Retina (tissue), 1 donor: Measurements from ENCODE around the gene PDAP1.
A peak's percentile ranks its signal among the peaks of the same experiment; 100 is the strongest.
"Not testable (repeated sequence)": the region's sequence is repeated elsewhere in the genome, so short reads cannot be mapped to it uniquely, and the experiment has no call there.

Experiments
- DNase-seq: peaks from one replicate; pipeline ENCODE4 v3.0.0-alpha.2; 2016

Gene PDAP1

DNA sequence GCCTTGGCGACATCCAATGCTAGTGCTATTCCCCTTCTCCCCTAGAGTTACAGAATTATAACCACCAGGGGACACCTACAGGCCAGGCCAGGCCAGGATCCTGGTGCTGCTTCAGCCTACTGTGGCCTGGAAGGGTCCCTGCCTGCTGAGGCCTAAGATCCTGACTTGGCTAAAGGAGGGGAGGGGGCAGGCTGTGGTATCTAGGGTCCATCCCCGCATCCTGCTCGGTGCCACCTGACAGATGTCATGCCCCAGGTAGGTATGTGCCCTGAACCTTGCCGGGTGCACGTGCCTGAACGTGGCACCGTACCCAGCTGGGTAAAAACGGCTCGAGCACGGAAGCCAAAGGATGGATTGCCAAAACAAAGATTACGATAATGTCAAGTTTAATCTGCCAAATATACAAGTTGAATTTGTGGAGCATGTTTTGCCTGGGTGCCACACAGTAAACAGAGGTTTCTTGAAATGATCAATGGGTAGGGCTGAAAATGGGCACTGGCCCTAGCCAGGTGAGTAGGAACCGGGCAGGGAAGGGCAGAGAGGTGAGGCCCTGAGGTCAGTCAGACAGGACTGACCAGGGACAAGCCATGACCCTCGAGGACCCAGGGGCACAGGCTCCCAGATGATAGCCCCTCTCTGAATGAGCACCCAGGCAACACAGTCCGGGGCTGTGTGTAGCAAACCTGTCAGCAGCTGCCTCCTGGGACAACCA lies 12.6 kb downstream of the PDAP1 start:
- DNase-seq: no peak

- no peak for DNase-seq
Measured at GRCh38 chr7:99394188-99394502, 14.3 kb downstream of the PDAP1 start.

DNA sequence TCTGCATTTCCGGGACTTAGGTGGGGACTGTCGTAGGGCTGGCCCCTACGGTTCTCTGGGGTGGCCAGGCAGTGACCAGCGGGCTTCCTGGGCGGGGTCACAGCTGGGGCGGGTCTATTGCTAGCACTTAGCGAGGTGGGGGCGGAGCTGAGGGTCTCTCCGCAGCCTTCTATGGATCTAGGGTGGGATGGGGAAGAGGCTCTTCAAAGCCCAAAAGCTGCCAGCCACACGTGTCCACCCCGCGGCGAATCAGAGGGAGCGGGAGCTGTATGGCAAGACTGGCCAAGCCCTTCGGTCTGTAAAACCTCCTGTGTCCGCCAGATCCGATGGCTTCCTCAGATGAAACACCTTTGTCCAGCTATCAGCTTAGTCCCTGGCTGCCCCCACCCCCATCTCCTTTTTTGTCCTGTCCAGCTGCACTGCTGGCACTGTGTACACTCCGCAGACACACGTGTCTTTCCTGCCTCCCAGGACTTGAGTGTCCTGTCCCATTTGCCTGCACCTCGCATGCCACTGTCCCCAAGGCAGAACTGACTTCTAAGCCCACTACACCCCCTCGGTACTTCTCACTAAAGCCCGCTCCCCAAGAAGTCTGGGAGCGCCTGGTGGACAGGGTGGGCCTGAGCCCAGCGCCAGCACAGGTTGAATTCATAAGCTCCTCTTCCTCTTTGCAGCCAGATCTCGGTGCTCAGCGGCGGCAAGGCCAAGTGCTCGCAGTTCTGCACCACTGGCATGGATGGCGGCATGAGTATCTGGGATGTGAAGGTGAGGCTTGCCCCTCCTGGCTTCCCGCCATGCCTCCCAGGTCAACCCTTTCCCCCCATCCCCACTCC lies 14.8 kb downstream of the PDAP1 start:
- no peak for DNase-seq

DNA sequence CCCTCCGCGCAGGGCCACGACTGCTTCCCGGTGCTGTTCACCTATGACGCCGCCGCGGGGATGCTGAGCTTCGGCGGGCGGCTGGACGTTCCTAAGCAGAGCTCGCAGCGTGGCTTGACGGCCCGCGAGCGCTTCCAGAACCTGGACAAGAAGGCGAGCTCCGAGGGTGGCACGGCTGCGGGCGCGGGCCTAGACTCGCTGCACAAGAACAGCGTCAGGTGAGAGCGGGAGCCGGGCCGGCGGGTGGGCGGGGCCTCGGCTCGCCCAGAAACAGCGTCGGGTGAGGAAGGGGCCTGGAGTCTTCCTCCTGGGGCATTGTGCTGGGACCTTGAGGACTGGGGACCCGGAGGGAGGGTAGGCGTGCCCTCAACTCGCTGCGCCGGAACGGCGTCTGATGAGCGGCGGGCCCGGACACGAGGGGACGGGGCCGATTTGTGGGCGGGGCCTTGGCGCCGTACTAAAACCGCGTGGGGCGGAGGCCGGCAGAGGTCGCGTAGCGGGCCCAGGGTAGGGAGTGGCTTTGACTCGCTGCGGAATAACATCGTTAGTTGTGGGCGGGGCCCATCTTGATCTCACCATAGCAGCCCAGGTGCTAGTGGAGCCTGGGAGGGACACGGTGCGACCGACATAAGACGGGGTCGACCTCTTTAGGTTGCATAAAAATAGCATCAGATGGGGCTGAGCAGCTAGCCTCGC lies 15.6 kb downstream of the PDAP1 start:
- DNase-seq: peak; percentile 89

DNA sequence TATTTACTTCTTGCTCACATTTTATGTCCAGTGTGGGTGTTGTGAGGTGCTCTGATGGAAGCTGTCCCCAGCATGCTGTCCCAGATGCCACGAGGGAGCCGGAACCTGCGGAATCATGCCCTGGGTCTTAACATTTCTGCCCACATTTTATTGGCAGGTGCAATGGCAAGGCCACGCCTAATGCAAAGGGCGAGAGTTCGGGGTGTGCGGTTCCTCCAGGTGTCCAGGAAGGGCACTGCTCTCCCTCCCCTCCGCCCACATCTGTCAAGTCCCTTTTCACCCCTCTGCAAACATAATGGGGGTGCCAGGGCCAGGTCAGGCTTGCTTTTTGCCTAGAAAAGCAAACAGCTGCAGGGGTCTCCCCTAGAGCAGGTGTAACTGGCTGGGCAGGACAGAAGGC lies 16.4 kb downstream of the PDAP1 start:
- DNase-seq: no peak

DNA sequence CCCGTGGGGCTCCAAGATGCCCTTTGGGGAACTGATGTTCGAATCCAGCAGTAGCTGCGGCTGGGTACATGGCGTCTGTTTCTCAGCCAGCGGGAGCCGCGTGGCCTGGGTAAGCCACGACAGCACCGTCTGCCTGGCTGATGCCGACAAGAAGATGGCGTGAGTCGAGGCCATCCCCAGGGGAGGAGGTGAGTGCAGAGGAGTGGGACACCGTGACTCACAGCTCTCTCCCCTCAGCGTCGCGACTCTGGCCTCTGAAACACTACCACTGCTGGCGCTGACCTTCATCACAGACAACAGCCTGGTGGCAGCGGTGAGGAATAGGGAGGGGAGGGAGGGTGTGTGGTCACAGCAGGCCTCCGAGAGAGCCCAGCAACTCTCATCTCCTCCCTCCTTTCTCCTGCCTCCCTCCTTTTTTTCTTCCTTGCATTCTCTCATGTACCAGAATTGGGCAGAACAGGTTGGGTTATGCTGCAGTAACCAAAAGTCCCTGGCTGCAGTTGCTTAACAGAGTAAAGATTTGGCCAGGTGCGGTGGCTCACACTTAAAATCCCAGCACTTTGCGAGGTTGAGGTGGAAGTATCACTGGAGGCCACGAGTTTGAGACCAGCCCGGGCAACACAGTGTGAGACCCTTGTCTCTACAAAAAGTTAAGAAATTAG lies 17.3 kb downstream of the PDAP1 start:
- DNase-seq: no peak

- no peak for DNase-seq
Measured at GRCh38 chr7:99389772-99390171, 18.6 kb downstream of the PDAP1 start.

- no peak for DNase-seq
Measured at GRCh38 chr7:99387912-99388311, 20.5 kb downstream of the PDAP1 start.

GRCh38 chr7:99387239-99387635 lies 21.2 kb downstream of the PDAP1 start:
- DNase-seq: not testable (repeated sequence)

GRCh38 chr7:99386584-99387238 lies 21.7 kb downstream of the PDAP1 start:
- no peak for DNase-seq

- no peak for DNase-seq
Measured at GRCh38 chr7:99385564-99385963, 22.8 kb downstream of the PDAP1 start.

DNA sequence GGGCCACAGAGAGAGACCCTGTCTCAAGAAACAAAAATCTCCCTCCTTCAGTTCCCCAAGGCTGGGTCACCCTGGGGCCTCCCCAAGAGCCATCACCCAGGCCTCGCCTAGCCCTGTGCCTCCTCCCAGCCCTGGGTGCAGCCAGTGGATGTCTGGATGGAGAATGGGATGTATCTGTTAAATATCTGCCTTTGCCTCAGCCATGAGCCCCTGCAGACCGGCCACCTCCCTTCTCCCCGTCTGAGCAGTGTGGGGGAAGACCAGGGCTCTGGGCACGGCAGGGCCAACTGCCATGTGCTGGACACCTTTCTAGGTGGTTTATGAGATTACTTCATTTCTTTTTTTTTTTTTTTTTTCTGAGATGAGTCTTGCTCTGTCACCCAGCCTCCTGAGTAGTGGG lies 23.9 kb downstream of the PDAP1 start:
- no peak for DNase-seq

DNA sequence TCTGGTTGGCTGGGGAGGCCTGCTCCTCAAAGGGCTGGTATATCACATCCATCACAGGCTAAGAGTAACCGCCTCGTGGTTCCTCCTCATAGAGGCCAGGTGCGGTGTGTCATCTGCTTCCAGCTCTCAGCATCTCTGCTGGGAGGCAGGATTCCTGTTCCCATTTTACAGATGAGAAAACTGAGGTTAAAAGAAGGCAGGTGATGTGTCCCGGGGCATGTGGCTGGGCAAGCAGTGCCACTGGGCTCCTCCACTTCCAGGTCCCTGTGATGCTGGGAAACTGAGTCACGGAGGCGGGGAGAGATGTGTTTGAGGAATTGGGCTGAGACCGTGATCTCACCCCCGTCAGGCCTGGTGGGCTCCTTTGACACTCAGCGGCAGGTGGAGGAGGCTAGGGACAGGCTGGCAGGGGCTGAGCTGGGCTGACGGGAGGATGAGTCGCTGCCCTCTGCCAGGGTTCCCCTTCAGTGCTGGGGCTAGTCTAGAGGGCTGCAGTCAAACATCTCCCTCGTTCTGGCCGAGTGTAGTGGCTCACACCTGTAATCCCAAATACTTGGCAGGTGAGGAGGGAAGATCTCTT lies 24.5 kb downstream of the PDAP1 start:
- no peak for DNase-seq

DNA sequence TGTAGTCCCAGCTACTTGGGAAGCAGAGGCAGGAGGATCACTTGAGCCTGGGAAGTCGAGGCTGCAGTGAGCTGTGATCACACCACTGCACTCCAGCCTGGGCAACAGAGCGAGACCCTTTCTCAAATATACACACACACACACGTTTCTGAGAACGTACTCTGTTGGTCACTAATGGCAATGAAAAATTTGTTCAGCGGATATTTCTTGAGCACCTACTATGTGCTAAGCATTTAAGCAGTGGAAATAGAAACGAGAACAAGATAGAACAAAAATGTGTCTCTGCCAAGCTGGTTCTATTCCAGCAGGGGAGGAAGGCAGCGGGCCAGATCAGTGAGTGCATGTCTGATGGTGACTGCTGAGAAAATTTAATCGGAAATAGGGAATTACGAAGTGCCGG lies 25.2 kb downstream of the PDAP1 start:
- DNase-seq: no peak

GRCh38 chr7:99381664-99382075 lies 26.7 kb downstream of the PDAP1 start:
- no peak for DNase-seq

- DNase-seq: no peak
Measured at GRCh38 chr7:99380823-99381663, 27.4 kb downstream of the PDAP1 start.

DNA sequence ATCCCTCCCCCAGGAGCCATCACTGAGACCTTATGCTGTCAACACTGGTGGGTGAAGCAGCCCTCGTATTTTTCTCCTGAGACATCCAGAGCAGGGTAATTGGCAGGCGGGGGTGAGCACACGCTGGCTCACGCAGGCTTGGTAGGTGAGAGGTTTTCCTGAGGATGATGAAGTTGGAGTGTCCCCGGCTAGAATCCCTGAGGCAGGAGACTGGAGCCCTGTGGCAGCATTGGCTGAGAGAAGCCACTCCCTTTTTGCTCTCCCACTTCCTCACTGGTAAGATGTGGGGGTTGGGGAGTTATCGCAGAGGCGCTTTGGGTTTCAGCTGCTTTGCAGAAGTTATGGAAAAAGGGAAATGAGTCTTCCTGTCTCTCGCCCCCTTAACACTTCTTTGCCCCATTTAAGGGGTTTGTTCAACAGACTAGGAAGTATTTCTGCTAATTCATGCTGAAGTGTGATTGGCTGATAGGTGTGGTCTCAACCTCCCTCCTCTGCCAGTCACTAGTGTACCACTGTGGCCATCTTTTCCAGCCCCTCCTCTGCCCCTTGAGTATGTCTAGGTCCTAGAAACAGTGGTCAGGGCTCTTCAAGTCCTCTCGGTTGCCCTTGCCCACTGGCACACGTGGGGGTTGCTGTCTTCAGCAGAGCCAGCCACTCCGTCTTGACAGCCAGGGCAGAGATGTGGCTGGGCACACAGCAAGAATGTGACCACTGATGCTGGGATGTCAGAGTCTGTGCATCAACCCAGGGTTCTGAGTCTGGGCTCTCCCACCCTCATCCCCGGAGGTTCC lies 28.2 kb downstream of the PDAP1 start:
- DNase-seq: no peak

GRCh38 chr7:99379693-99380031 lies 28.7 kb downstream of the PDAP1 start:
- not testable (repeated sequence) for DNase-seq

DNA sequence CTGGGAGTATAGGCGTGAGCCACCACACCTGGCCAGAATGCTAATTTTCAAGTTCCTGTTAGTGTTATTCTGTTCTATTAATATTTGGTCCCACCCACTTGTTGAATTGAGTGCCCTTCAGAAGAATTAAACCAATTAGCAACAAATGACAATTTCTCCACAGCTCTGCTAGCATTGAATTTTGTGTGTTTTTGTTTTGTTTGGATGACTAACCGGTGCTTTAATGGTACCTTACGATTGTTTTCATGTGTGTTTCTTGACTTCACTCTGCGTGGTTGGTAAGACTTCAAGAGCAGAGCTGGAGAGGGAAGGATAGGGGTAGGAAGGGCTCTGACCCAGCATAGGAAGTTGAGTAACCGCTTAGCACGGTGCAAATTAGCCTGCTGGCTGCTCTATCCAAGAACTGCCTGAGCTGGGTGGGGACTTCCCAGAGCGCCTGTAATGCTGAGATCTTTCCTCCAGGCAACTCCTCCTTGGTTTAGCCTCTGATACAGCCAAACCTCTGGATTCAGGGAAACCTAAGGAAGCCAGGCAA lies 29.3 kb downstream of the PDAP1 start:
- no peak for DNase-seq

DNA sequence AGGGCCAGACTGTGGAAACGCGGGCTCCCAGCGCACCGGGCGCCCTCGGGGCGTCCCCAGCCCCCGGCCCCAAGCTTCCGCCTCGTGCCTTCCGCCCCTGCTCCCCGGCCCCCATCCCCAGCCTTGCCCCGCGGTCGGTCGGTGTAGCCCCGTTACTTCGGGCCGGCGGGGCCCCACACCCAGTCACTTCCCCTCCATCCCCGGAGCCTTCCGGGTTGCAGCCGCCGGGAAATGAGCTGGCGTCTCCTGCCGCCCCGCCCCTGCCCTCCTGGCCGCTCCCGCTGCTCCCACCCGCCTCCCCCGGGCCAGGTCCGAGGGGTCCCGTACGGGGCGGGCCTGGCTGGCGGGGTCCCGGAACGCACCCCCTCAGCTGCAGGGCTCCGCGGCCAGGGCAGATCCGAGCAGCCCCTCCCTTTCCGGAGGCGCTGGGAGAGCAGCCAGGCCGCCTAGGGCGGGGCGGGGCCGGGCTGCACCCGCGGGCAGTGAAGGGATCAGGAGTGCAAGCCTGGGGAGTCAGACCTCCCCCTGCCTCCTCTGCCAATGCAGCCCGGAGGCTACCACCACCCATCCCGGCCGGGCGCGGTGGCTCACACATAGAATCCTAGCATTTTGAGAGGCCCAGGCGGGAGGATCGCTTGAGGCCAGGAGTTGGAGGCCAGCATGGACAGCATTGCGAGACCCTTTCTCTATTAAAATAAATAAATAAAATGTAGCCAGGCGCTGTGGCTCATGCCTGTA lies 33.2 kb downstream of the PDAP1 start:
- DNase-seq: peak; percentile 34
